ENCODE results near the gene STYK1.

STYK1 gene

DNA sequence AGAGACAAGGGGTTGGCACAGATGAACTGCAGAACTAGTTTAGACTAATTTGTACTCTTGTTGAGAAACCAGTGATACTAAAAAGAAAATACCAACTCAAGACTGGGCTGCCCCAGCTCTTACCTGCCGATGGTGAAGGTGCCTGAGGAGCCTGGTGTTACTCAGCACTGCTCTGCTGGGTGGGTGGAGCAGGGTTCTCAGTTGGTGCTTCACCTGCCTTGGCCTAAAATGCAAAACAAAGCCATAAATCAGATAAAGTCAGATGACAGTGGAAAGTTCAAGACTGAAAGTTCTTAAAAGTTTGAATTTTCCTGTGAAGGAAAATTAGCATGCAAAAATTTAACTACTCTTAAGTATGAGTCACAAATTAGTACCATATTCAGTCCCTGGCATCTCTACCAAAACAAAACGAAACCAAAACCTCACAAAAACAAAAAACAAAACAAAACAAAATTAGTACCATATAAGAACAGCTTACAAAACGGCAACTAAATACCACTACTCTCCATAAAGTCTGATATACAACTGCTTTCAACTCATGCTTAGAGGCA lies 27.4 kb upstream of the STYK1 start:
- Histone ChIP-seq H3K4me3 (ENCODE audit: low read depth in 1 of 2, low read length in 1 of 2) (no peak overlapping the region), H3K9me3 (no peaks in the 10 kb centered on the region), H3K36me3 (no peaks in the 10 kb centered on the region), H3K27me3 (no peaks in the 10 kb centered on the region), H3K4me1 (ENCODE audit: control insufficient read depth in 1 of 2, insufficient read depth in 1 of 2, low read depth in 1 of 2, low read length in 1 of 2) (no peaks in the 10 kb centered on the region), H3K27ac (no peak overlapping the region)
- TF ChIP-seq, protein P1, sequence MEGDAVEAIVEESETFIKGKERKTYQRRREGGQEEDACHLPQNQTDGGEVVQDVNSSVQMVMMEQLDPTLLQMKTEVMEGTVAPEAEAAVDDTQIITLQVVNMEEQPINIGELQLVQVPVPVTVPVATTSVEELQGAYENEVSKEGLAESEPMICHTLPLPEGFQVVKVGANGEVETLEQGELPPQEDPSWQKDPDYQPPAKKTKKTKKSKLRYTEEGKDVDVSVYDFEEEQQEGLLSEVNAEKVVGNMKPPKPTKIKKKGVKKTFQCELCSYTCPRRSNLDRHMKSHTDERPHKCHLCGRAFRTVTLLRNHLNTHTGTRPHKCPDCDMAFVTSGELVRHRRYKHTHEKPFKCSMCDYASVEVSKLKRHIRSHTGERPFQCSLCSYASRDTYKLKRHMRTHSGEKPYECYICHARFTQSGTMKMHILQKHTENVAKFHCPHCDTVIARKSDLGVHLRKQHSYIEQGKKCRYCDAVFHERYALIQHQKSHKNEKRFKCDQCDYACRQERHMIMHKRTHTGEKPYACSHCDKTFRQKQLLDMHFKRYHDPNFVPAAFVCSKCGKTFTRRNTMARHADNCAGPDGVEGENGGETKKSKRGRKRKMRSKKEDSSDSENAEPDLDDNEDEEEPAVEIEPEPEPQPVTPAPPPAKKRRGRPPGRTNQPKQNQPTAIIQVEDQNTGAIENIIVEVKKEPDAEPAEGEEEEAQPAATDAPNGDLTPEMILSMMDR (IDR thresholded peaks at IDR 0.05) = no peak

DNA sequence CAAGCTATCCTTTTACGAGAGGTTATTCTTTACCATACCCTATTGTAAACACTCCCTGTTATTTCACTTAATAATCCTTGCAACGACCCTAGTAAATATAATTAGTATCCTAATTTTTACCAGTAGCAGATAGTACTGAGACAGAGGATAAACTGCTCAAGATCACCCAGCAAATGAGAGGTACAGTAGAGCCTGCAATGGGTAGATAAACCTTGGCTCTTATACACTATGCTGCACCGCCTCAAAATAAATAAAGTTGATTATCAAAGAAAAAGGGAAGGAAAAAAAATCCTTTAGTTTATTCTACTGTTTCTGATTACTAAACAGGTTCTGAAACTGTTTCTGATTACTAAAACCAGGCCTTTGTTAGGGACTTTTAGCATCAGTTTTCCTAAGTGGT lies 26.7 kb upstream of the STYK1 start:
- TF ChIP-seq, protein P1 (IDR thresholded peaks at IDR 0.05) = no peak
- Histone ChIP-seq H3K4me1 (ENCODE audit: control insufficient read depth in 1 of 2, insufficient read depth in 1 of 2, low read depth in 1 of 2, low read length in 1 of 2) (no peaks in the 10 kb centered on the region), H3K27ac (no peak overlapping the region), H3K36me3 (no peaks in the 10 kb centered on the region), H3K9me3 (no peaks in the 10 kb centered on the region), H3K4me3 (ENCODE audit: low read depth in 1 of 2, low read length in 1 of 2) (no peak overlapping the region), H3K27me3 (no peaks in the 10 kb centered on the region)

DNA sequence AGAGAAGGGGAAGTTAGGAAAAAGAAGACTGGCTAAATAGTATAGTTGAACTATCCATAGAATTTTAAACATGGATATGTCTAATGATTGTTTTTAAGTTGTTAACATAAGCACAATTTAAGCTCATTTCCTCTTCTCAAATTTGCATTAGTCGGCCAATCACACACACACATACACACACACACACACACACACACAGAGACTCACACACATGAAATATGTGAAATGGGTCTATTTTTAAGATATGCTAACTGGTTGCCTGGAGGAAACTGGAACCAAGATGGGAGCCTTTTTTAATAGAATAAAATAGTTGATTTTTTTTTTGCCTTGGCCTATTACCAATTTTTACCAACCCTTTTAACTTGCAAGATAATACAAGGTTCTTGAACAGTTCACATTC lies 24.0 kb upstream of the STYK1 start:
- H3K27ac ChIP-seq = no peak overlapping the region
- H3K4me1 ChIP-seq (ENCODE audit: control insufficient read depth in 1 of 2, insufficient read depth in 1 of 2, low read depth in 1 of 2, low read length in 1 of 2) = no peaks in the 10 kb centered on the region
- no peaks in the 10 kb centered on the region for H3K36me3 ChIP-seq
- H3K4me3 ChIP-seq (ENCODE audit: low read depth in 1 of 2, low read length in 1 of 2) = no peak overlapping the region
- TF ChIP-seq, protein P1 (IDR thresholded peaks at IDR 0.05) = no peak
- no peaks in the 10 kb centered on the region for H3K9me3 ChIP-seq
- no peaks in the 10 kb centered on the region for H3K27me3 ChIP-seq

DNA sequence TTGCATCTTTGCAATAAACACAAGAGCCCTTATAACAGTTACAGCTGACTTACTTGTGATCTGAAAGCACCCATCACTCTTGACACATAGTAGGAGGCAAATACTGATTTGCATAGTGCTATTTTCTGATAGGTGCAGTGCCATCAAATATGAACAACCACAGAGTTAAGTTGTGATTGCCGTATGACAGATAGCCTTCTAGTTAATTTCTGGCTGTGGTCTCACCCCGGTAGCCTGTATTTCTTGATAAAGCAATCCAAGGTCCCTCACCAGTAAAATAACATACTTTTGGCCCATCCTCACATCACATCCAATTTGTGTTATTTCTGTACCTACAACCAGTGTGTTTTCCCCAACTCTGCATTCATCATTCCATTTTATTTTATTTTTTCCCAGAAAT lies 23.3 kb upstream of the STYK1 start:
- no peak overlapping the region for H3K27ac ChIP-seq
- TF ChIP-seq, protein P1 (IDR thresholded peaks at IDR 0.05) = no peak
- no peaks in the 10 kb centered on the region for H3K27me3 ChIP-seq
- H3K9me3 ChIP-seq = no peaks in the 10 kb centered on the region
- H3K4me3 ChIP-seq (ENCODE audit: low read depth in 1 of 2, low read length in 1 of 2) = no peak overlapping the region
- no peaks in the 10 kb centered on the region for H3K36me3 ChIP-seq
- no peaks in the 10 kb centered on the region for H3K4me1 ChIP-seq (ENCODE audit: control insufficient read depth in 1 of 2, insufficient read depth in 1 of 2, low read depth in 1 of 2, low read length in 1 of 2)

DNA sequence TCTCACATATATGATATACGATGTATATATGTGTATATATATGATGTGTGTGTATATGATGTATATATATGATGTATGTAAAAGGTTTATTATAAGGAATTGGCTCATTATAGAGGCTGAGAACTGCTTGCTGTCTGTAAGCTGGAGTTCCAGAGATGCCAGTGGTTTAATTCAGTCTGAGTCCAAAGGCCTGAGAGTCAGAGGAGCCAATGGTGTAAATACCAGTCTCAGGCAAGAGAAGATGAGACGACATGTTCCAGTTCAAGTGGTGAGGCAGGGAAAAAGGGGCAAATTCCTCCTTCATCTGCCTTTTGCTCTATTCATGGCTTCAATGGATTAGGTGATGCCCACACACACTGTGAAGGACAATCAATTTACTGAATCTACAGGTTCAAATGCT lies 17.1 kb upstream of the STYK1 start:
- Histone ChIP-seq H3K36me3 (no peaks in the 10 kb centered on the region), H3K4me3 (ENCODE audit: low read depth in 1 of 2, low read length in 1 of 2) (no peak overlapping the region)
- TF ChIP-seq, protein P1 (IDR thresholded peaks at IDR 0.05) = no peak

DNA sequence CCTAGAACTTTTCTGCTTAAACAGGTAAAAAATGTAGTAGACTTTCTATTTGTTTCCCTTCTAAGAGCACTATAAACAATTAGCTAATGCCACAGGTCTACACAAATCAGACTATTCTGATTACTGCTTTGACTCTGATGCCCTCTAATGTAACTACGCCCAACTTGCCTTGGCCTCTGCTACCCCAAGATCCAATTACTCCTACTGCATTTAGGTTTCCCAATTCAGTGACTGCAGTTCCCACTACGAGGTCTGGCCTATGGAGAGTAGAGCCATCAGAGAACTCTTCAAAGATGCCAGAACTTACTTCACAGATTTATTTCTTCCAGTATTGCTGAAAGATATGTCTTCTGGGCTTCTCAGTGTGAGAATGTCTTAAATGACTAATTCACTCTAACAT lies 15.3 kb upstream of the STYK1 start:
- no peaks in the 10 kb centered on the region for H3K27me3 ChIP-seq
- no peak overlapping the region for H3K27ac ChIP-seq
- no peaks in the 10 kb centered on the region for H3K9me3 ChIP-seq

More for the DNA sequence above, 17.1 kb upstream of the STYK1 start:
- H3K4me1 ChIP-seq (ENCODE audit: control insufficient read depth in 1 of 2, insufficient read depth in 1 of 2, low read depth in 1 of 2, low read length in 1 of 2) = no peaks in the 10 kb centered on the region
- no peak overlapping the region for H3K27ac ChIP-seq
- no peaks in the 10 kb centered on the region for H3K27me3 ChIP-seq
- H3K9me3 ChIP-seq = no peaks in the 10 kb centered on the region

More for the DNA sequence above, 15.3 kb upstream of the STYK1 start:
- TF ChIP-seq, protein P1 (IDR thresholded peaks at IDR 0.05) = no peak
- H3K4me1 ChIP-seq (ENCODE audit: control insufficient read depth in 1 of 2, insufficient read depth in 1 of 2, low read depth in 1 of 2, low read length in 1 of 2) = no peaks in the 10 kb centered on the region
- no peaks in the 10 kb centered on the region for H3K36me3 ChIP-seq
- H3K4me3 ChIP-seq (ENCODE audit: low read depth in 1 of 2, low read length in 1 of 2) = no peak overlapping the region

Data from neutrophil (primary cell).